GM19193 (cell line): ENCODE results near the gene RPL15.

Experiments
- POLR2A ChIP-seq: IDR thresholded peaks from 4 replicates; pipeline ENCODE4 v1.6.1; 2011; ENCODE audit not compliant: insufficient read depth, insufficient read length; ENCODE audit errors: extremely low read depth

The RPL15 gene

DNA sequence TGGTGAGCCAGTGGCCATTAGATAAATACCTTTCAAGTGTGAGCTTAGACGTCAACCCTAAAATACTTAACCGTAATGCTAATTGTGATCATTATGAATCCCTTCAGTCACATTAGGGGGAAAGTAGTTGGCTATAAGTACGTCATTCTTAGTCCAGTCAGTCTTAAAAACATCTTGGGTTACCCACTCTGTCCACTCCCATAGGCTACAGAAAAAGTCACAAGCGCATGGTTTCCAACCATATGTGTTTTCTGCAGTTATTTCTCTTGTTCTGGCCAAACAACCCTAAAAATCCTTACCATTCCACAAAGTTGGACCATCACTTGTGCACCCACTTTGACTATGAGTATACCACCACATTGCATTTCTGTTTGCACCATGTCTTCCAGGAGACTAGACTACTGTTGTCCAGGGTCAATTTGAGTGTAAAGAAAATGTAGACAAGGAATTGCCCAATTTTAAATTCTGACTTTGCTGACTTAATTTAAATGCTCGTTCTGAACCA lies 3.3 kb downstream of the RPL15 start:
- TF ChIP-seq POLR2A, result peak; percentile 31

DNA sequence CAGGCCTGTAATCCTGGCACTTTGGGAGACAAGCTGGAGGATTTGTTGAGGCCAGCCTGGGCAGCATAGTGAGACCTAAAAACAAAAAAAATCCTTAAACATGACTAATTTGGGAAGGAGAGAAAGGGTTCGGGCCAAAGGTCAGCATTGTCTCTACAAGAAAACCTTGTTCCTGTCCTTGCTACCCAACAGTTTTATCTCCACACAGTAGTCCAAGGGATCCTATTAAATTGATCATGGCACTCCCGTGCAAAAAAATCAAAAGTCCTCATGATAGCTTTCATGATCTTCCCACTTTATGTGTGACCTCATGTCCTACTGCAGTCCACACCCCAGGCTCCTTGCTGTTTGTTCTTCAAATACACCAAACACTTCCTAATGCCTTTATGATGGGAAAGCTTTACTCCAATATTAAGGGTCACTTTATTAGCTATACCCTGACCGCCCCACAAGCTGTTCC lies 4.2 kb downstream of the RPL15 start:
- peak; percentile 9 for TF ChIP-seq POLR2A

GRCh38 chr3:23923786-23924185 lies 6.9 kb downstream of the RPL15 start:
- TF ChIP-seq POLR2A, result no peak

- no peak for TF ChIP-seq POLR2A
Measured at GRCh38 chr3:23926246-23926645, 9.3 kb downstream of the RPL15 start.

DNA sequence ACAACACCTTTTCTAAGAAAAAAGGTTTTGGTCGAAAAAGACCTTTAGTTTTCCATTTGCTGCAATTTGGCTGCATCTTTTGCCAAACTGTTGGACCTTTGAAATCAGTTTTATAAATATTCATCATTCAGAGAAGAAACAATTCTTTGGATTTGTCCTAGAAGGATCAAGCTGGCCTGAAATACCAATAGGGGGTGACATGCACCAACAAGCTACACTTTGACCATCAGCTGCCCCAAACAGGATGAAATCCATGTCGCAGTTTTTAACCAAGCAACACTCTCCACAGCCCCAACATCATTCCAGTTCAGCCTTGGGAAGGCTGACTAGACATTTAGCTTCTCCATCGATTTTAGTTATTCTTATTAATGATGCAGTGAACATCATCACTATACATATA lies 9.8 kb downstream of the RPL15 start:
- TF ChIP-seq POLR2A, result no peak

- TF ChIP-seq POLR2A, result no peak
Measured at GRCh38 chr3:23928524-23928923, 11.6 kb downstream of the RPL15 start.

GRCh38 chr3:23931597-23931996 lies 14.7 kb downstream of the RPL15 start:
- TF ChIP-seq POLR2A, result no peak

DNA sequence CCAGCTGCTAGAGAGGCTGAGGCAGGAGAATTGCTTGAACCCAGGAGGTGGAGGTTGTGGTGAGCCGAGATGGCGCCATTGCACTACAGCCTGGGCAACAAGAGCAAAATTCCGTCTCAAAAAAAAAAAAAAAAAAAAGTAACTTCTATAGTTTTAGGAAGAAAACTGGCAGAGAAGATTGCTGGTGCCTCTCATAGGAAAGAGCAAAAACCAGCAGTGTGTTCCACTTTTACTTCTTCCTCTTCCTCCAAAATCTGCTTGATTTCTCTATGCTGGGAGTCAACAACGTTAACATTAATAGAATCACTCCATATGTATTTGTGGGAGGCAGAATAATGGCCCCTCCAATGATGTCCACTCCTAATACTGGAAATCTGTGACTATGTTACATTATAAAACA lies 15.6 kb downstream of the RPL15 start:
- no peak for TF ChIP-seq POLR2A

- TF ChIP-seq POLR2A, result no peak
Measured at GRCh38 chr3:23934253-23934652, 17.3 kb downstream of the RPL15 start.

DNA sequence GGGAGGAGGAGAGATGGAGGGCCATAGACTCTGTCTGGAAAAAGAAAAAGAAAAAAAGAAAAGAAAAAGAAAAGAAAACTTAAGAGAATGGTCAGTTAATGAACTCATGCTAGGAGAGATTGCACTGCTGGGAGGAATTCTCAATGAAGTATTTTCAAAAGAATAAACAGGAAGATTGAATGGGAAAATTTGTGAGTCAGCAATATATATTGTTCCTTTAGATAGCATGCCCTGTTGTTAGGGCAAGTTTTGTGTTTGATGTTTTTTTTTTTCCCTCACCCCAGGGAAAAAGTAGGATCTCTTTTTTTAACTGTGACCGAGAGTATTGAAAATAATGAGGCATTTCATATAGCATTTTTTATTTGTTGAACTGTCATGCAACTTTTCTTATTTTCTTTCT lies 20.4 kb downstream of the RPL15 start:
- no peak for TF ChIP-seq POLR2A

DNA sequence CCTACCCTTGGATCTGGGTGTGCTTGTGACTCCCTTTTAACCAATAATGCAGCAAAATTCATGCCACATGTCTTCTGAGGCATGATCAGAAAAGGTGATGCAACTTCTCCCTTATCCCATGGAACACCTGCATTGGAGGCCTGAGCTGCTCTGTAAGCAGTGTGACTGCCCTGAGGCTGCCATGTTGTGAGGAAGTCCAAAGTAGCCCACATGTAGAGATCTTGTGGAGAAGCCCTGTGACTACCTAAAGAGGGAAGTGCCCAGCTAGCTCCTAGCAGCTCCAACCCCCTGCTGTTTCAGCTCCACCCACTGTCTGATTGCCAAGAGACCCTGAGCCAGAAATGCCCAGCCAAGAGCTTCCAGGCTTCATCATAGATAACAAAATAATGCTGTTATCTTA lies 21.8 kb downstream of the RPL15 start:
- no peak for TF ChIP-seq POLR2A

DNA sequence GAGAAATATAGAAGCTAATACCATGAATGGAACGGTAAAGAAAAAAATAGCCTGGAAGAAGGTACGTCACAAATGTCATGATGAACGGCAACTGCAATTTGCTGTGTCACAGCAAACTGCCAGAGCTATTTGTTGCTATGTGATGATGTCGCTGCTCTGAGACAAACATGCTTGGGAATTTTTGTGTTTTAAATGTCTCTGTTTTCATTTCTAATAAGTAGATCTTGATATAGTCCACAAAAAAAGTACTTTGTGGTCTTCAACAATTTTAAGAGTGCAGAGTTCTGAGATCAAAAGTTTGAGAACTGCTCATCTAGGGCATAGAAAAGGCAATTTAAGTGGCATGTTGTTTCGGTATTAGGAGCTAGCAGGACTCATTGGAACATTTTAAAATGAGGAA lies 23.8 kb downstream of the RPL15 start:
- TF ChIP-seq POLR2A, result no peak

DNA sequence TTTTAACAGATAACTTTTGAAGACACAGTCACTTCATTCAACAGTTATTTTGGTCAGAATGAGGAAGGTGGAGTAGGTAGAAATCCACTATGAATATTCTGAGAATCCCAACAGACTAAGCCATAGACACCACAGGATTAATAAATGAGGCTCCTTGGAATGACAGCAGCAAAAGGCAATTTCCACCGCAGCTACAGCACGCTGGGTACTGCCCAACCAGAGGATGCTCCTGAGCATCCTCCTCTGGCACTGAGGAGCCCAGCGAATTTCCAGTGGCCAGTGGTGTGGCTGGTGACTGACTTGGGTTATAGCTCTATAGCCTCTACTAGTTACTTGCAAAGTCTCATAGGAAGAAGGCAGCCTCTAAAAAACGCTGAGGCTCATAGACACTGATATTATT lies 24.5 kb downstream of the RPL15 start:
- TF ChIP-seq POLR2A, result no peak

GRCh38 chr3:23942546-23942945 lies 25.6 kb downstream of the RPL15 start:
- TF ChIP-seq POLR2A, result no peak

- TF ChIP-seq POLR2A, result no peak
Measured at GRCh38 chr3:23944007-23944783, 27.3 kb downstream of the RPL15 start.

GRCh38 chr3:23944861-23945662 lies 28.1 kb downstream of the RPL15 start, which contains the start of gene NR1D2:
Gene NR1D2, plus strand, starts transcription at chr3:23945286. Its CDS starts 293 bp downstream, at chr3:23945579.
- no peak for TF ChIP-seq POLR2A
